HL-60 (cell line): ENCODE data around the gene PDE4DIP.
"Not testable (repeated sequence)": the region's sequence is repeated elsewhere in the genome, so short reads cannot be mapped to it uniquely, and the experiment has no call there.

Source experiments
- GABPA ChIP-seq: IDR thresholded peaks from 2 replicates; pipeline ENCODE4 v1.6.1; 2012; ENCODE audit warnings: low read depth
- POLR2AphosphoS5 ChIP-seq: IDR thresholded peaks from 2 replicates; pipeline ENCODE4 v1.6.1; 2012; ENCODE audit warnings: low read depth
- SPI1 ChIP-seq: IDR thresholded peaks from 2 replicates; pipeline ENCODE4 v1.6.1; 2012; ENCODE audit warnings: low read depth, mild to moderate bottlenecking, borderline replicate concordance
- TF ChIP-seq, protein P1 (sequence below): IDR thresholded peaks from one replicate; pipeline ENCODE4 v1.5.1; 2011; ENCODE audit warnings: low read length, control low read depth, inconsistent platforms; ENCODE audit not compliant: insufficient read depth
- TF ChIP-seq, protein P2 (sequence below): IDR thresholded peaks from 2 replicates; pipeline ENCODE4 v1.6.1; 2012; ENCODE audit warnings: low read depth; ENCODE audit not compliant: insufficient replicate concordance

DNA sequence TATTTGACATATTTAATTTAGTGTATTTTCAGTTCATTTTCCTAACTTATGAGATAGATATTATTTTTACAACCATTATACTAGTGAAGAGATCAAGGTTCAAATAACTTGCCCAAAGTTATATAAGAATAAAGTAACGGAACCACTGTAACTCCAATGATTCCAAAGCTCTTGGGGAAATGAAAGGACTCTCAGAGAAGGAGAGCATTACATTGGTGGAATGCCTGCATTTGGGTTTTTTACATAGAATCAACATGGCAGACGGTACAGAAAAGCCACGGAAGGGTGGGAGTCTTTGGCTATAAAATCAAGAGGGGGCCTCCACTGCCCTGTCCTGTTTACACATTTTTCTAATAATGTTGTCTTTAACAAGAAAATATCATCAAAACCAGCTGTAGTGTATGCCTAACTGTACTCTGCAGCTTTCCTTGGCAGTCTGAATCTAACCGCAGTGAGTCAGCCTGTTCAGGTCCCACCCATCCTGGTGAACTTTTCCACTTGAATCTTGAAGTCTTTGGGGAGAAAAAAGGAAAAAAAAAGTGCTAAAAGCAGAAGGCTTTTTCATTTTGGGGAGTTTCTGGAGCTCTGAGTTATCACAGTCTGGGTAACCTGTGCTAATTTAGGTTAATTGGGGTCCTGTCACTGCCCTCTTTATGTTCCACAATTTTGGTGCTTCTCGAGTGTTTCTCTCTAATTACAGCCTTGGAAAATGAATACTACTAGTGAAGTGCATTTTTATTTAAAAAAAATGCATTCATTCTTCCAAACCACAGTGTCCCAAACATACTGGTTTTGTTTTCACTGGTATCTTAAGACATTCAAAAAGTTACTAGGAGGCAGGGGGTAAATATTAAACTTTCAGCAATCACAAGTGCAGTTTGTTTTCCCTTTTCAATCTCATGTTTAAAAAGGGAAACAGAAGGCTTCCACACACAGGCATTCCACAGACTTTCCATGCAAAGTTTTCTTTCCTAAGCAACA, 30.5 kb downstream of the PDE4DIP start:
- TF ChIP-seq POLR2AphosphoS5, SPI1, GABPA: not testable (repeated sequence)
- TF ChIP-seq, protein P1, sequence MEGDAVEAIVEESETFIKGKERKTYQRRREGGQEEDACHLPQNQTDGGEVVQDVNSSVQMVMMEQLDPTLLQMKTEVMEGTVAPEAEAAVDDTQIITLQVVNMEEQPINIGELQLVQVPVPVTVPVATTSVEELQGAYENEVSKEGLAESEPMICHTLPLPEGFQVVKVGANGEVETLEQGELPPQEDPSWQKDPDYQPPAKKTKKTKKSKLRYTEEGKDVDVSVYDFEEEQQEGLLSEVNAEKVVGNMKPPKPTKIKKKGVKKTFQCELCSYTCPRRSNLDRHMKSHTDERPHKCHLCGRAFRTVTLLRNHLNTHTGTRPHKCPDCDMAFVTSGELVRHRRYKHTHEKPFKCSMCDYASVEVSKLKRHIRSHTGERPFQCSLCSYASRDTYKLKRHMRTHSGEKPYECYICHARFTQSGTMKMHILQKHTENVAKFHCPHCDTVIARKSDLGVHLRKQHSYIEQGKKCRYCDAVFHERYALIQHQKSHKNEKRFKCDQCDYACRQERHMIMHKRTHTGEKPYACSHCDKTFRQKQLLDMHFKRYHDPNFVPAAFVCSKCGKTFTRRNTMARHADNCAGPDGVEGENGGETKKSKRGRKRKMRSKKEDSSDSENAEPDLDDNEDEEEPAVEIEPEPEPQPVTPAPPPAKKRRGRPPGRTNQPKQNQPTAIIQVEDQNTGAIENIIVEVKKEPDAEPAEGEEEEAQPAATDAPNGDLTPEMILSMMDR, result not testable (repeated sequence)
- TF ChIP-seq, protein P2, sequence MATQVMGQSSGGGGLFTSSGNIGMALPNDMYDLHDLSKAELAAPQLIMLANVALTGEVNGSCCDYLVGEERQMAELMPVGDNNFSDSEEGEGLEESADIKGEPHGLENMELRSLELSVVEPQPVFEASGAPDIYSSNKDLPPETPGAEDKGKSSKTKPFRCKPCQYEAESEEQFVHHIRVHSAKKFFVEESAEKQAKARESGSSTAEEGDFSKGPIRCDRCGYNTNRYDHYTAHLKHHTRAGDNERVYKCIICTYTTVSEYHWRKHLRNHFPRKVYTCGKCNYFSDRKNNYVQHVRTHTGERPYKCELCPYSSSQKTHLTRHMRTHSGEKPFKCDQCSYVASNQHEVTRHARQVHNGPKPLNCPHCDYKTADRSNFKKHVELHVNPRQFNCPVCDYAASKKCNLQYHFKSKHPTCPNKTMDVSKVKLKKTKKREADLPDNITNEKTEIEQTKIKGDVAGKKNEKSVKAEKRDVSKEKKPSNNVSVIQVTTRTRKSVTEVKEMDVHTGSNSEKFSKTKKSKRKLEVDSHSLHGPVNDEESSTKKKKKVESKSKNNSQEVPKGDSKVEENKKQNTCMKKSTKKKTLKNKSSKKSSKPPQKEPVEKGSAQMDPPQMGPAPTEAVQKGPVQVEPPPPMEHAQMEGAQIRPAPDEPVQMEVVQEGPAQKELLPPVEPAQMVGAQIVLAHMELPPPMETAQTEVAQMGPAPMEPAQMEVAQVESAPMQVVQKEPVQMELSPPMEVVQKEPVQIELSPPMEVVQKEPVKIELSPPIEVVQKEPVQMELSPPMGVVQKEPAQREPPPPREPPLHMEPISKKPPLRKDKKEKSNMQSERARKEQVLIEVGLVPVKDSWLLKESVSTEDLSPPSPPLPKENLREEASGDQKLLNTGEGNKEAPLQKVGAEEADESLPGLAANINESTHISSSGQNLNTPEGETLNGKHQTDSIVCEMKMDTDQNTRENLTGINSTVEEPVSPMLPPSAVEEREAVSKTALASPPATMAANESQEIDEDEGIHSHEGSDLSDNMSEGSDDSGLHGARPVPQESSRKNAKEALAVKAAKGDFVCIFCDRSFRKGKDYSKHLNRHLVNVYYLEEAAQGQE, result not testable (repeated sequence)
